ENCODE measurements around the gene ZBED5.
"Not testable (repeated sequence)": the region's sequence is repeated elsewhere in the genome, so short reads cannot be mapped to it uniquely, and the experiment has no call there.

GRCh38 chr11:10822491-10822890 lies 35.4 kb downstream of the ZBED5 start:
- TF ChIP-seq CTCF (conservative IDR thresholded peaks at IDR 0.05; ENCODE audit: low read depth, low read length); MAFK (IDR thresholded peaks at IDR 0.05; ENCODE audit: low read depth, low read length); POLR2A (IDR thresholded peaks at IDR 0.05; ENCODE audit: low read depth, low read length): not testable (repeated sequence)
